ENCODE data around the gene CNTN1. TPM values are rescaled to one million over a fixed set of nuclear protein-coding genes. Genes with fewer than 3 reads are reported as not detected.

The CNTN1 gene
- total RNA-seq, 3 donors from 2014 or later: not detected

- ATAC-seq (no peak), DNase-seq (no peak)
- no peaks in the 10 kb centered on the region for H3K9me3 Mint-ChIP-seq
- H3K36me3 Mint-ChIP-seq (ENCODE audit: insufficient read depth): no peaks in the 10 kb centered on the region
- H3K4me3 Mint-ChIP-seq: no peak overlapping the region
- H3K4me1 Mint-ChIP-seq (ENCODE audit: low read depth): no peaks in the 10 kb centered on the region
- H3K27me3 Mint-ChIP-seq (ENCODE audit: low read depth): no peaks in the 10 kb centered on the region
Observed at GRCh38 chr12:40903040-40903439, 210.8 kb downstream of the CNTN1 start.

GRCh38 chr12:40907115-40907527 lies 214.9 kb downstream of the CNTN1 start:
- no peaks in the 10 kb centered on the region for H3K36me3 Mint-ChIP-seq (ENCODE audit: insufficient read depth)
- H3K4me1 Mint-ChIP-seq (ENCODE audit: low read depth): no peaks in the 10 kb centered on the region
- no peak overlapping the region for H3K4me3 Mint-ChIP-seq
- no peaks in the 10 kb centered on the region for H3K9me3 Mint-ChIP-seq
- DNase-seq (no peak), ATAC-seq (no peak)
- no peaks in the 10 kb centered on the region for H3K27me3 Mint-ChIP-seq (ENCODE audit: low read depth)

- H3K4me1 Mint-ChIP-seq (ENCODE audit: low read depth): no peaks in the 10 kb centered on the region
- ATAC-seq (no peak), DNase-seq (no peak)
- H3K4me3 Mint-ChIP-seq: no peak overlapping the region
- H3K9me3 Mint-ChIP-seq: no peaks in the 10 kb centered on the region
- H3K27me3 Mint-ChIP-seq (ENCODE audit: low read depth): no peaks in the 10 kb centered on the region
- no peaks in the 10 kb centered on the region for H3K36me3 Mint-ChIP-seq (ENCODE audit: insufficient read depth)
Observed at GRCh38 chr12:40911676-40912075, 219.4 kb downstream of the CNTN1 start.

- DNase-seq: no peak
- H3K36me3 Mint-ChIP-seq (ENCODE audit: insufficient read depth): no peaks in the 10 kb centered on the region
- ATAC-seq: no peak
- H3K4me3 Mint-ChIP-seq: no peak overlapping the region
- no peaks in the 10 kb centered on the region for H3K9me3 Mint-ChIP-seq
- no peaks in the 10 kb centered on the region for H3K27me3 Mint-ChIP-seq (ENCODE audit: low read depth)
- H3K4me1 Mint-ChIP-seq (ENCODE audit: low read depth): no peaks in the 10 kb centered on the region
Observed at GRCh38 chr12:40915172-40915571, 222.9 kb downstream of the CNTN1 start.

- peaks cover 4% of the 10 kb centered on the region for H3K27me3 Mint-ChIP-seq (ENCODE audit: low read depth)
- no peak overlapping the region for H3K4me3 Mint-ChIP-seq
- no peaks in the 10 kb centered on the region for H3K4me1 Mint-ChIP-seq (ENCODE audit: low read depth)
- no peaks in the 10 kb centered on the region for H3K9me3 Mint-ChIP-seq
- ATAC-seq: no peak
- H3K36me3 Mint-ChIP-seq (ENCODE audit: insufficient read depth): no peaks in the 10 kb centered on the region
- DNase-seq: no peak
Observed at GRCh38 chr12:40917561-40917960, 225.3 kb downstream of the CNTN1 start.

- no peaks in the 10 kb centered on the region for H3K4me1 Mint-ChIP-seq (ENCODE audit: low read depth)
- no peak overlapping the region for H3K4me3 Mint-ChIP-seq
- DNase-seq: no peak
- H3K27me3 Mint-ChIP-seq (ENCODE audit: low read depth): peaks cover 4% of the 10 kb centered on the region
- H3K9me3 Mint-ChIP-seq: no peaks in the 10 kb centered on the region
- ATAC-seq: no peak
- H3K36me3 Mint-ChIP-seq (ENCODE audit: insufficient read depth): no peaks in the 10 kb centered on the region
Observed at GRCh38 chr12:40921563-40922163, 229.4 kb downstream of the CNTN1 start.

- no peaks in the 10 kb centered on the region for H3K9me3 Mint-ChIP-seq
- H3K4me1 Mint-ChIP-seq (ENCODE audit: low read depth): no peaks in the 10 kb centered on the region
- H3K27me3 Mint-ChIP-seq (ENCODE audit: low read depth): no peaks in the 10 kb centered on the region
- DNase-seq (no peak), ATAC-seq (no peak)
- no peaks in the 10 kb centered on the region for H3K36me3 Mint-ChIP-seq (ENCODE audit: insufficient read depth)
- no peak overlapping the region for H3K4me3 Mint-ChIP-seq
Observed at GRCh38 chr12:40937891-40938290, 245.7 kb downstream of the CNTN1 start.

GRCh38 chr12:40942326-40942725 lies 250.1 kb downstream of the CNTN1 start:
- no peaks in the 10 kb centered on the region for H3K27me3 Mint-ChIP-seq (ENCODE audit: low read depth)
- no peak overlapping the region for H3K4me3 Mint-ChIP-seq
- no peaks in the 10 kb centered on the region for H3K4me1 Mint-ChIP-seq (ENCODE audit: low read depth)
- H3K36me3 Mint-ChIP-seq (ENCODE audit: insufficient read depth): no peaks in the 10 kb centered on the region
- ATAC-seq (no peak), DNase-seq (no peak)
- no peaks in the 10 kb centered on the region for H3K9me3 Mint-ChIP-seq

GRCh38 chr12:40945772-40946171 lies 253.5 kb downstream of the CNTN1 start:
- Mint-ChIP-seq H3K9me3 (no peaks in the 10 kb centered on the region), H3K36me3 (ENCODE audit: insufficient read depth) (no peaks in the 10 kb centered on the region), H3K4me1 (ENCODE audit: low read depth) (no peaks in the 10 kb centered on the region), H3K4me3 (no peak overlapping the region), H3K27me3 (ENCODE audit: low read depth) (no peaks in the 10 kb centered on the region)
- no peak for ATAC-seq
- no peak for DNase-seq

GRCh38 chr12:40946612-40947194 lies 254.5 kb downstream of the CNTN1 start:
- DNase-seq: no peak
- H3K27me3 Mint-ChIP-seq (ENCODE audit: low read depth): no peaks in the 10 kb centered on the region
- no peaks in the 10 kb centered on the region for H3K9me3 Mint-ChIP-seq
- no peak overlapping the region for H3K4me3 Mint-ChIP-seq
- no peaks in the 10 kb centered on the region for H3K36me3 Mint-ChIP-seq (ENCODE audit: insufficient read depth)
- ATAC-seq: no peak
- no peaks in the 10 kb centered on the region for H3K4me1 Mint-ChIP-seq (ENCODE audit: low read depth)

- H3K9me3 Mint-ChIP-seq: no peaks in the 10 kb centered on the region
- no peak for ATAC-seq
- H3K4me1 Mint-ChIP-seq (ENCODE audit: low read depth): no peaks in the 10 kb centered on the region
- no peaks in the 10 kb centered on the region for H3K27me3 Mint-ChIP-seq (ENCODE audit: low read depth)
- no peaks in the 10 kb centered on the region for H3K36me3 Mint-ChIP-seq (ENCODE audit: insufficient read depth)
- no peak for DNase-seq
- H3K4me3 Mint-ChIP-seq: no peak overlapping the region
Observed at GRCh38 chr12:40947797-40948196, 255.6 kb downstream of the CNTN1 start.

GRCh38 chr12:40953076-40953475 lies 260.8 kb downstream of the CNTN1 start:
- Mint-ChIP-seq H3K4me3 (no peak overlapping the region), H3K4me1 (ENCODE audit: low read depth) (no peaks in the 10 kb centered on the region), H3K27me3 (ENCODE audit: low read depth) (no peaks in the 10 kb centered on the region), H3K36me3 (ENCODE audit: insufficient read depth) (no peaks in the 10 kb centered on the region), H3K9me3 (no peaks in the 10 kb centered on the region)
- DNase-seq: no peak
- no peak for ATAC-seq

- H3K4me3 Mint-ChIP-seq: no peak overlapping the region
- no peaks in the 10 kb centered on the region for H3K27me3 Mint-ChIP-seq (ENCODE audit: low read depth)
- no peak for ATAC-seq
- H3K36me3 Mint-ChIP-seq (ENCODE audit: insufficient read depth): no peaks in the 10 kb centered on the region
- no peak for DNase-seq
- no peaks in the 10 kb centered on the region for H3K9me3 Mint-ChIP-seq
- H3K4me1 Mint-ChIP-seq (ENCODE audit: low read depth): no peaks in the 10 kb centered on the region
Observed at GRCh38 chr12:40957417-40957816, 265.2 kb downstream of the CNTN1 start.

- Mint-ChIP-seq H3K27me3 (ENCODE audit: low read depth) (no peaks in the 10 kb centered on the region), H3K9me3 (no peaks in the 10 kb centered on the region), H3K36me3 (ENCODE audit: insufficient read depth) (no peaks in the 10 kb centered on the region), H3K4me1 (ENCODE audit: low read depth) (no peaks in the 10 kb centered on the region), H3K4me3 (no peak overlapping the region)
- no peak for DNase-seq
- ATAC-seq: no peak
Observed at GRCh38 chr12:40959041-40959440, 266.8 kb downstream of the CNTN1 start.

- Mint-ChIP-seq H3K36me3 (ENCODE audit: insufficient read depth) (no peaks in the 10 kb centered on the region), H3K27me3 (ENCODE audit: low read depth) (no peaks in the 10 kb centered on the region), H3K4me1 (ENCODE audit: low read depth) (no peaks in the 10 kb centered on the region), H3K9me3 (no peaks in the 10 kb centered on the region), H3K4me3 (no peak overlapping the region)
- ATAC-seq: no peak
- DNase-seq: no peak
Observed at GRCh38 chr12:40963751-40964150, 271.5 kb downstream of the CNTN1 start.
